GM12873 (cell line): ENCODE measurements around the gene MFRP.

Source experiments
- CTCF ChIP-seq: IDR thresholded peaks from 2 replicates; pipeline ENCODE4 v1.5.1; 2012; ENCODE audit warnings: low read depth, mild to moderate bottlenecking, moderate library complexity, low read length, control low read depth; ENCODE audit not compliant: insufficient read depth; ENCODE audit errors: missing control alignments

The MFRP gene

GRCh38 chr11:119336744-119337469 is 9.6 kb downstream of the MFRP start:
- TF ChIP-seq CTCF, result no peak

DNA sequence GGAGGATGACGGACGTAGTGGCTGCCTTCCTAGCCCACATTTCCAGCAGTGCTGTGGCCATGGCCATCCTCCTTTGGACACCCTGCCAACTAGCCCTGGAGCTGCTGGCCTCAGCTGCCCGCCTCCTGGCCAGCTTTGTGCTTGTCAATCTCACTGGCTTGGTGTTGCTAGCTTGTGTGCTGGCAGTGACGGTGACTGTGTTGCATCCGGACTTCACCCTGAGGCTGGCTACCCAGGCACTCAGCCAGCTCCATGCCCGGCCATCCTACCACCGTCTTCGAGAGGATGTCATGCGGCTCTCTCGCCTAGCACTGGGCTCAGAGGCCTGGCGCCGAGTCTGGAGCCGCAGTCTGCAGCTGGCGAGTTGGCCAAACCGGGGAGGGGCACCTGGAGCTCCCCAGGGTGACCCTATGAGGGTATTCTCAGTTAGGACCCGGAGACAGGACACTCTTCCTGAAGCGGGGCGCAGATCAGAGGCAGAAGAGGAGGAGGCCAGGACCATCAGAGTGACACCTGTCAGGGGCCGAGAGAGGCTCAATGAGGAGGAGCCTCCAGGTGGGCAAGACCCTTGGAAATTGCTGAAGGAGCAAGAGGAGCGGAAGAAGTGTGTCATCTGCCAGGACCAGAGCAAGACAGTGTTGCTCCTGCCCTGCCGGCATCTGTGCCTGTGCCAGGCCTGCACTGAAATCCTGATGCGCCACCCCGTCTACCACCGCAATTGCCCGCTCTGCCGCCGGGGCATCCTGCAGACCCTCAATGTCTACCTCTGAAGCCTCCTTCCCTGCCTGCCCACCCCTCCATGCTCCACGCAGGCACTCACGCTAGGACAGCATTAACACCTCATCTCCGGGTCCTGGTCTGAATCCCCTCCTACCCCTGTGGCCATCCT is 10.6 kb downstream of the MFRP start:
- no peak for TF ChIP-seq CTCF

DNA sequence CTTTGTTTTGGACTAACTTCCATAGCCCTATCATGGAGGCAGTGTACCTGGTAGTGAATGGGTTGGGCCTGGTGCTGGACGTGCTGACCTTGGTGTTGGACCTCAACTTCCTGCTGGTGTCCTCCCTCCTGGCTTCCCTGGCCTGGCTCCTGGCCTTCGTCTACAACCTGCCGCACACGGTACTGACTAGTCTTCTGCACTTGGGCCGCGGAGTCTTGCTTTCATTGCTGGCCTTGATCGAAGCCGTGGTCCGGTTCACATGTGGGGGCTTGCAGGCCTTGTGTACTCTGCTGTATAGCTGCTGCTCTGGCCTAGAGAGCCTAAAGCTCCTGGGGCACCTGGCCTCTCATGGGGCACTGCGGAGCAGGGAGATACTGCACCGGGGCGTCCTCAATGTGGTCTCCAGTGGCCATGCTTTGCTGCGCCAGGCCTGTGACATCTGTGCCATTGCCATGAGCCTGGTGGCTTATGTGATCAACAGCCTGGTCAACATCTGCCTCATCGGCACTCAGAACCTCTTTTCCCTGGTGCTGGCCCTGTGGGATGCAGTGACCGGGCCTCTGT is 11.3 kb downstream of the MFRP start:
- TF ChIP-seq CTCF, result no peak

DNA sequence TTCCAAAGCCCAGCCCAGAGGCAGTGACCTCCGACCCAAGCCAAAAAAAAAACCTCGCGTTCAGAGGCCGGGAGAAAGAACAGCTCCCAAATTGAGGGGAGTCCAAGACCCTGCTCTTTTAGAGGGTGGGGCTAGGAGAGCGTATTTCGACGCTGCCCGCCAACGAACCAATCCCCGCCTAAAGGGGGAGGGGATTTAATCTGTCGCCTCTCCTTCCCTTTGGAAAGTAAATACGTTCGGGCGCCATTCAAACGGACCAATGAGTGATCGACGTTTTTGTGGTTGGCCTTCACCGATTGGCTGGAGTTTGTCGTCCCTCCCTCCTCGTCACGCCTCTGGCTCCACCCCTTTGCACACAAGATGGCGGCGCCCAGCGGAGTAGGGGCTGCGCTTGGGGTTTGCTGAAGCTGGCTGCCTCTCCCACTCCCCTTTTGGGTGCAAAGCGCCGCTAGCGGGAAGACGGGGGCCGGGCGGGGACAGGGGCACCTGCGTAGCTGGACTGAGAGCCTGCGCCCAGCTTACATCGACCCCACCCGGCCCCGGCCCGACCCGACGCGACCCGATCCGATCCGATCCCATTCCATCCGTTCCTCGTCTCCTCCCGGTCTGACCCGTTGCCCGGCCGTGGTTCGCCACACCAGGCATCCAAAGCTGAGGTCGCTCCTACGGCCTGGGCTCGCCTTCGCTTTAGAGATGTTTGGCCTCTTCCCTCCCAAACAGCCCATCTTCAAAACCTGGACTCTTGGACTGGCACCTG is 12.2 kb downstream of the MFRP start, which contains the start of gene RNF26:
TSS of gene RNF26 (plus strand) at position 354 of the 757 bp plus-strand sequence. CDS start 596 bp downstream, outside the sequence.
- TF ChIP-seq CTCF, result no peak

- TF ChIP-seq CTCF, result no peak
Observed at GRCh38 chr11:119332111-119332765, 14.3 kb downstream of the MFRP start.

DNA sequence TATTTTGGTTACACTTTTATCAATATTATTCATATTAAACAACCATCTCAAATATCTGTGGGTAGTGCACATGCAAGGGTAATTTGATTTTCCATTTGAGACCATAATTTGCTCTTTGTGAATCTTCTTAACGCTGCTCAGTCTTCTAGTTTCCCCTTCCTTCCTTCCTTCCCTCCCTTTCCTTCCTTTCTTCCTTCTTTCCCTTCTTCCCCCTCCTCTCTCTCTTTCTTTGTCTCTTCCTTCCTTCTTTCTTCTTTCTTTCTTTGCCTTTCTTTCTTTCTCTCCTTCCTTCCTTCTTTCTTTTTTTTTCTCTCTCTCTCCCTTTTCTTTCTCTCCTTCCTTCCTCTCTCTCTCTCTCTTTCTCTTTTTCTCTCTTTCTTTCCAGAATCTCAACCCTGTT is 16.3 kb downstream of the MFRP start:
- TF ChIP-seq CTCF, result no peak
